H9 (cell line): ENCODE data around the gene XPNPEP2. TPM values are rescaled to one million over a fixed set of nuclear protein-coding genes. Genes with fewer than 3 reads are reported as not detected.
A peak's percentile ranks its signal among the peaks of the same experiment; 100 is the strongest.

ENCODE experiments used
- DNase-seq: peaks from one replicate; pipeline ENCODE4 v3.0.0-alpha.2; 2017
- H2AFZ ChIP-seq: one replicate; pipeline ENCODE4 v1.6.1; 2013; ENCODE audit warnings: mild to moderate bottlenecking, low read length, control low read depth, moderate library complexity
- H2AK5ac ChIP-seq: 2 replicates; pipeline ENCODE4 v1.6.1; 2013; ENCODE audit warnings: low read length, control low read depth, mixed read lengths; ENCODE audit not compliant: insufficient read length
- H2BK120ac ChIP-seq: one replicate; pipeline ENCODE4 v1.6.1; 2013; ENCODE audit warnings: low read depth, mild to moderate bottlenecking, low read length, control low read depth, inconsistent platforms; ENCODE audit not compliant: poor library complexity, severe bottlenecking
- H2BK12ac ChIP-seq: 2 replicates; pipeline ENCODE4 v1.6.1; 2013; ENCODE audit warnings: low read length, control low read depth, mixed read lengths, low read depth; ENCODE audit not compliant: insufficient read length
- H2BK15ac ChIP-seq: 2 replicates; pipeline ENCODE4 v1.6.1; 2013; ENCODE audit warnings: low read depth, low read length, control low read depth
- H2BK20ac ChIP-seq: one replicate; pipeline ENCODE4 v1.6.1; 2013; ENCODE audit warnings: low read depth, mild to moderate bottlenecking, low read length, control low read depth, inconsistent platforms; ENCODE audit not compliant: poor library complexity, severe bottlenecking
- H2BK5ac ChIP-seq: 2 replicates; pipeline ENCODE4 v1.6.1; 2013; ENCODE audit warnings: low read length, control low read depth, mixed read lengths; ENCODE audit not compliant: insufficient read length
- H3K14ac ChIP-seq: 2 replicates; pipeline ENCODE4 v1.6.1; 2013; ENCODE audit warnings: low read length, control low read depth; ENCODE audit not compliant: insufficient read depth
- H3K18ac ChIP-seq: 2 replicates; pipeline ENCODE4 v1.6.1; 2013; ENCODE audit warnings: low read depth, mild to moderate bottlenecking, mixed read lengths, low read length, control low read depth; ENCODE audit not compliant: insufficient read length
- H3K23ac ChIP-seq: 2 replicates; pipeline ENCODE4 v1.6.1; 2013; ENCODE audit warnings: low read length, control low read depth, mixed read lengths, low read depth; ENCODE audit not compliant: insufficient read length
- H3K23me2 ChIP-seq: 2 replicates; pipeline ENCODE4 v1.6.1; 2013; ENCODE audit warnings: low read depth, mild to moderate bottlenecking, mixed read lengths, low read length, control low read depth; ENCODE audit not compliant: insufficient read length, poor library complexity, severe bottlenecking
- H3K27ac ChIP-seq: 2 replicates; pipeline ENCODE4 v1.5.1; 2013; ENCODE audit warnings: low read length, control low read depth, mixed read lengths, low read depth; ENCODE audit not compliant: insufficient read length
- H3K27me3 ChIP-seq: 2 replicates; pipeline ENCODE4 v1.6.1; 2013; ENCODE audit warnings: low read length, control low read depth, inconsistent platforms; ENCODE audit not compliant: insufficient read depth
- H3K4ac ChIP-seq: 2 replicates; pipeline ENCODE4 v1.6.1; 2013; ENCODE audit warnings: low read depth, mild to moderate bottlenecking, control low read depth, inconsistent platforms, low read length, moderate library complexity
- H3K4me1 ChIP-seq: 2 replicates; pipeline ENCODE4 v1.6.1; 2013; ENCODE audit warnings: low read length, control low read depth, inconsistent platforms; ENCODE audit not compliant: insufficient read depth
- H3K4me2 ChIP-seq: 2 replicates; pipeline ENCODE4 v1.6.1; 2013; ENCODE audit warnings: low read length, control low read depth, mixed read lengths; ENCODE audit not compliant: insufficient read length, insufficient read depth
- H3K56ac ChIP-seq: 2 replicates; pipeline ENCODE4 v1.6.1; 2013; ENCODE audit warnings: low read depth, mild to moderate bottlenecking, mixed read lengths, low read length, control low read depth; ENCODE audit not compliant: insufficient read length
- H3K79me1 ChIP-seq: 2 replicates; pipeline ENCODE4 v1.6.1; 2013; ENCODE audit warnings: low read depth, mild to moderate bottlenecking, moderate library complexity, low read length, control low read depth, inconsistent platforms; ENCODE audit not compliant: insufficient read depth, poor library complexity, severe bottlenecking
- H3K79me2 ChIP-seq: 2 replicates; pipeline ENCODE4 v1.6.1; 2013; ENCODE audit warnings: low read length, control low read depth, inconsistent platforms; ENCODE audit not compliant: insufficient read depth
- H3K9ac ChIP-seq: 2 replicates; pipeline ENCODE4 v1.6.1; 2013; ENCODE audit warnings: low read length, control low read depth, mixed read lengths; ENCODE audit not compliant: insufficient read length; ENCODE audit errors: extremely low read depth
- H3K9me3 ChIP-seq: one replicate; pipeline ENCODE4 v1.6.1; 2013; ENCODE audit warnings: low read depth, low read length, inconsistent platforms; ENCODE audit not compliant: control insufficient read depth
- H3T11ph ChIP-seq: one replicate; pipeline ENCODE4 v1.6.1; 2013; ENCODE audit warnings: mild to moderate bottlenecking, low read length, control low read depth, inconsistent platforms
- H4K20me1 ChIP-seq: one replicate; pipeline ENCODE4 v1.6.1; 2013; ENCODE audit not compliant: control insufficient read depth, insufficient read length, insufficient read depth
- H4K5ac ChIP-seq: 2 replicates; pipeline ENCODE4 v1.6.1; 2013; ENCODE audit warnings: low read depth, mild to moderate bottlenecking, mixed read lengths, low read length, control low read depth; ENCODE audit not compliant: insufficient read length
- H4K8ac ChIP-seq: replicated peaks from 2 replicates; pipeline ENCODE4 v1.6.1; 2013; ENCODE audit warnings: low read length, control low read depth, mixed read lengths, low read depth; ENCODE audit not compliant: insufficient read length
- H4K91ac ChIP-seq: 2 replicates; pipeline ENCODE4 v1.6.1; 2013; ENCODE audit warnings: low read depth, mild to moderate bottlenecking, moderate library complexity, mixed read lengths, low read length, control low read depth; ENCODE audit not compliant: insufficient read length
- H3K27ac Mint-ChIP-seq, 3 experiments: 2 replicates in 2 of 3; 3 replicates in 1 of 3; pipeline ENCODE4 v1.8.0; 2020 to 2021; ENCODE audit warnings: mixed read lengths in 3 of 3, mild to moderate bottlenecking in 1 of 3, moderate library complexity in 1 of 3
- H3K27me3 Mint-ChIP-seq: 2 replicates; pipeline ENCODE4 v1.8.0; 2021; ENCODE audit warnings: low read depth, mild to moderate bottlenecking, moderate library complexity, mixed read lengths
- H3K36me3 Mint-ChIP-seq, 3 experiments: 2 replicates in 2 of 3; 3 replicates in 1 of 3; pipeline ENCODE4 v1.8.0; 2020 to 2021; ENCODE audit warnings: low read depth in 3 of 3, mixed read lengths in 3 of 3; ENCODE audit not compliant: insufficient read depth in 1 of 3
- H3K4me1 Mint-ChIP-seq, 2 experiments: 2 replicates each; pipeline ENCODE4 v1.8.0; 2020; ENCODE audit warnings: mixed read lengths in 2 of 2
- H3K4me3 Mint-ChIP-seq, 2 experiments: 2 replicates in 1 of 2; 3 replicates in 1 of 2; pipeline ENCODE4 v1.8.0; 2020 to 2021; ENCODE audit warnings: mild to moderate bottlenecking in 2 of 2, mixed read lengths in 2 of 2, moderate library complexity in 1 of 2
- H3K9me3 Mint-ChIP-seq, 2 experiments: 2 replicates in 1 of 2; 3 replicates in 1 of 2; pipeline ENCODE4 v1.8.0; 2020; ENCODE audit warnings: mild to moderate bottlenecking in 2 of 2, mixed read lengths in 2 of 2, moderate library complexity in 1 of 2
- WGBS: extraction: QIAGEN DNeasy Blood & Tissue Kit; methylation state at CpG from one replicate; pipeline ENCODE4 v1.1.7; 2013; ENCODE audit warnings: missing lambda C conversion rate, low lambda C conversion rate, mixed read lengths; ENCODE audit not compliant: insufficient read length; ENCODE audit errors: extremely low coverage; 5-methylcytosine and 5-hydroxymethylcytosine counted together
- total RNA-seq: library from RNA; stranded (reverse); gene quantifications from 2 replicates; pipeline ENCODE4 v1.2.1, GENCODE V29; 2021
- TF ChIP-seq, protein P1 (sequence below): fragments of 200-600 bp; sonication (generic); conservative IDR thresholded peaks from 3 replicates; pipeline ENCODE4 v1.8.0; 2021; ENCODE audit warnings: antibody characterized with exemption, mild to moderate bottlenecking

The XPNPEP2 gene
- total RNA-seq, 1 experiment from 2014 or later = 0.11 TPM

DNA sequence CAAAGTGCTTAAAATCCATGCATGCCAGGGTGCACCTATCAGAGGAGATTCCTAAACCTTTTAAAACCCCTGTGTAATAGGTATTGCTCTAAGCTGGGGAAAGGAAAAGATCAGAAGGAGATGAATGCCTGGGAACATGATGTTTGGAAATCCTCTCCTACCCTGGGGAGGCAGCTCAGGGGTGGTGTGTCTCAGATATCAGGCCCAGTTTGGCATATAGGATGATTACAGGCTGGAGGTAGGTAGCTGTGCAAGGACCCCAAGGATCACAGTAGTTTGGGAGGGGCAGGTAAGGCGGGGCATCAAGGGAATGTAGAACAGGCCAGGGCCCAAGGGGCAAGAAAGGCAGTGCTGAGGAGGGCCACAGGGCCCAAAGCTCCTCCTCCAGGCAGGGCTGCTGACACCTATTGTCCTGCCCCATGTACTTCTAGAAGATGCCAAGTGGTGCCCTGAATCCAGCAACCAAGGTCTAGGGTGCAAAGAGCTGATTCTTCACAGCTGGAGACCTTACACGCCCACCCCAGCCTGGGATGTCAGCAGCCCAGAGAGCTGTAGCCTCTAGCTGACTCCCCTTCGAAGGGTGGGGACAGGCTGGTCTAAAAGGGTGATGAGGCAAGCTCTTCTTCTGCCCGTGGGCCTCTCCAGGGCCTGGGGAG is 58.6 kb downstream of the XPNPEP2 start:
- no peak overlapping the region for H3T11ph ChIP-seq
- H3K36me3 Mint-ChIP-seq = peaks cover 16 to 25% (median 17%) of the 10 kb centered on the region in 3 experiments
- H3K4me1 Mint-ChIP-seq = no peaks in the 10 kb centered on the region
- no CpG with 5 or more reads among the region's 4 CpGs for WGBS
- H4K91ac ChIP-seq = no peak overlapping the region
- TF ChIP-seq, protein P1, sequence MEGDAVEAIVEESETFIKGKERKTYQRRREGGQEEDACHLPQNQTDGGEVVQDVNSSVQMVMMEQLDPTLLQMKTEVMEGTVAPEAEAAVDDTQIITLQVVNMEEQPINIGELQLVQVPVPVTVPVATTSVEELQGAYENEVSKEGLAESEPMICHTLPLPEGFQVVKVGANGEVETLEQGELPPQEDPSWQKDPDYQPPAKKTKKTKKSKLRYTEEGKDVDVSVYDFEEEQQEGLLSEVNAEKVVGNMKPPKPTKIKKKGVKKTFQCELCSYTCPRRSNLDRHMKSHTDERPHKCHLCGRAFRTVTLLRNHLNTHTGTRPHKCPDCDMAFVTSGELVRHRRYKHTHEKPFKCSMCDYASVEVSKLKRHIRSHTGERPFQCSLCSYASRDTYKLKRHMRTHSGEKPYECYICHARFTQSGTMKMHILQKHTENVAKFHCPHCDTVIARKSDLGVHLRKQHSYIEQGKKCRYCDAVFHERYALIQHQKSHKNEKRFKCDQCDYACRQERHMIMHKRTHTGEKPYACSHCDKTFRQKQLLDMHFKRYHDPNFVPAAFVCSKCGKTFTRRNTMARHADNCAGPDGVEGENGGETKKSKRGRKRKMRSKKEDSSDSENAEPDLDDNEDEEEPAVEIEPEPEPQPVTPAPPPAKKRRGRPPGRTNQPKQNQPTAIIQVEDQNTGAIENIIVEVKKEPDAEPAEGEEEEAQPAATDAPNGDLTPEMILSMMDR = no peak
- no peak overlapping the region for H2BK12ac ChIP-seq
- H3K4me3 Mint-ChIP-seq = no peak overlapping the region
- H2BK120ac ChIP-seq = no peak overlapping the region
- no peak overlapping the region for H4K5ac ChIP-seq
- H3K23ac ChIP-seq = no peak overlapping the region
- H2BK15ac ChIP-seq = no peak overlapping the region
- H2BK5ac ChIP-seq = no peak overlapping the region
- H3K4me1 ChIP-seq = no peaks in the 10 kb centered on the region
- no peak overlapping the region for H2BK20ac ChIP-seq
- H3K4me2 ChIP-seq = no peak overlapping the region
- no peak overlapping the region for H4K8ac ChIP-seq
- no peaks in the 10 kb centered on the region for H3K79me2 ChIP-seq
- H2AFZ ChIP-seq = no peak overlapping the region
- no peak overlapping the region for H3K27ac ChIP-seq
- peak overlapping the region in 1 of 3 experiments; percentile 76; a peak in 1 of 7 replicates for H3K27ac Mint-ChIP-seq
- no peak overlapping the region for H3K56ac ChIP-seq
- H3K9me3 ChIP-seq = no peaks in the 10 kb centered on the region
- no peak overlapping the region for H3K18ac ChIP-seq
- H3K79me1 ChIP-seq = no peaks in the 10 kb centered on the region
- H3K14ac ChIP-seq = no peak overlapping the region
- no peaks in the 10 kb centered on the region for H4K20me1 ChIP-seq
- H3K9me3 Mint-ChIP-seq = peaks cover 0 to 61% of the 10 kb centered on the region in 2 experiments; a peak in 4 of 5 replicates
- DNase-seq = no peak
- no peak overlapping the region for H3K9ac ChIP-seq
- no peaks in the 10 kb centered on the region for H3K23me2 ChIP-seq
- no peaks in the 10 kb centered on the region for H3K27me3 ChIP-seq
- no peaks in the 10 kb centered on the region; the same call in 1 of the 2 replicates for H3K27me3 Mint-ChIP-seq
- no peak overlapping the region for H2AK5ac ChIP-seq
- no peak overlapping the region for H3K4ac ChIP-seq
